HepG2 (cell line): Measurements from ENCODE around the gene PRPF38B. TPM values are rescaled to one million over a fixed set of nuclear protein-coding genes. Genes with fewer than 3 reads are reported as not detected.

Experiments used
- AHDC1 ChIP-seq: sonication (generic); formaldehyde crosslinking; IDR thresholded peaks from 2 replicates; pipeline ENCODE4 v1.5.1; 2020; ENCODE audit warnings: mild to moderate bottlenecking, missing genetic modification reagents, borderline replicate concordance
- CSRNP1 ChIP-seq: sonication (generic); formaldehyde crosslinking; IDR thresholded peaks from 2 replicates; pipeline ENCODE4 v1.8.1; 2023; ENCODE audit warnings: mild to moderate bottlenecking, missing genetic modification reagents
- HINFP ChIP-seq: sonication (generic); formaldehyde crosslinking; IDR thresholded peaks from 2 replicates; pipeline ENCODE4 v1.4.0; 2020; ENCODE audit warnings: low read depth, mild to moderate bottlenecking, missing genetic modification reagents
- HNRNPUL1 ChIP-seq: fragments of 200-400 bp; formaldehyde crosslinking; IDR thresholded peaks from 2 replicates; pipeline ENCODE4 v1.6.1; 2017; ENCODE audit warnings: low read depth, mild to moderate bottlenecking, low read length, moderate library complexity
- SNRNP70 ChIP-seq: fragments of 200-400 bp; formaldehyde crosslinking; IDR thresholded peaks from 2 replicates; pipeline ENCODE4 v1.6.1; 2017; ENCODE audit warnings: mild to moderate bottlenecking, low read depth, low read length, moderate library complexity
- SSRP1 ChIP-seq: IDR thresholded peaks from 2 replicates; pipeline ENCODE4 v1.6.1; 2016; ENCODE audit warnings: control low read depth
- ZBED4 ChIP-seq: sonication (generic); formaldehyde crosslinking; IDR thresholded peaks from 2 replicates; pipeline ENCODE4 v1.4.0; 2020; ENCODE audit warnings: missing genetic modification reagents, borderline replicate concordance
- ZC3H4 ChIP-seq: sonication (generic); formaldehyde crosslinking; IDR thresholded peaks from 2 replicates; pipeline ENCODE4 v1.4.0; 2020; ENCODE audit warnings: missing genetic modification reagents, borderline replicate concordance
- ZNF468 ChIP-seq: sonication (generic); formaldehyde crosslinking; IDR thresholded peaks from 2 replicates; pipeline ENCODE4 v1.8.0; 2022; ENCODE audit warnings: mild to moderate bottlenecking, moderate library complexity, missing genetic modification reagents
- ZNF629 ChIP-seq: sonication (generic); formaldehyde crosslinking; conservative IDR thresholded peaks from 2 replicates; pipeline ENCODE4 v1.5.0; 2020; ENCODE audit warnings: missing genetic modification reagents
- ZNF639 ChIP-seq: conservative IDR thresholded peaks from 2 replicates; pipeline ENCODE4 v1.6.1; 2018; ENCODE audit warnings: missing genetic modification reagents
- ZNF737 ChIP-seq: sonication (generic); formaldehyde crosslinking; IDR thresholded peaks from 2 replicates; pipeline ENCODE4 v1.5.0; 2020; ENCODE audit warnings: missing genetic modification reagents, mild to moderate bottlenecking, borderline replicate concordance
- polyA plus RNA-seq, 8 experiments: library from polyadenylated mRNA; depleted of rRNA in 3 of 8; stranded (reverse) in 7 of 8; unstranded in 1 of 8; fragments of >200 nt; fragmentation: Illumina TruSeq in 4 of 8; extraction: Trizol in 4 of 8; gene quantifications; 2 replicates each; pipeline versions ENCODE4 v1.2.1 to v1.2.3, GENCODE V29; 2011 to 2016; ENCODE audit warnings: low read depth in 4 of 8, missing spikeins in 1 of 8, mixed read lengths in 1 of 8; ENCODE audit not compliant: insufficient read depth in 1 of 8
- total RNA-seq, 5 experiments: library from RNA; depleted of rRNA; stranded (reverse); fragments of >200 nt; fragmentation: Illumina TruSeq; extraction: Trizol; gene quantifications; 2 replicates each; pipeline ENCODE4 v1.2.3, GENCODE V29; 2016; ENCODE audit warnings: low read depth in 1 of 5

The PRPF38B gene
- total and polyA plus RNA-seq, 2 of the 13 experiments (the other 11 are each of a cell fraction or from before 2014, with no cell fraction given), result 25.7 to 29.7 TPM

GRCh38 chr1:108746382-108747170 is 54.5 kb downstream of the PRPF38B start, which contains the start of gene STXBP3 (continued):
- TF ChIP-seq AHDC1 (CRISPR knock-in tag) (0 out of 2 replicates have a peak, but pooled peaks have one; percentile 41), ZNF629 (no peak), ZNF639 (CRISPR knock-in tag) (no peak), SSRP1 (no peak), ZNF737 (CRISPR knock-in tag) (no peak), SNRNP70 (no peak), CSRNP1 (CRISPR knock-in tag) (no peak), HINFP (CRISPR knock-in tag) (peak; percentile 22; the same call in 1 of the 2 replicates), ZBED4 (no peak), HNRNPUL1 (no peak), ZNF468 (CRISPR knock-in tag) (no peak), ZC3H4 (CRISPR knock-in tag) (no peak; the same call in 1 of the 2 replicates)
